GM19372 (cell line): Measurements from ENCODE around the gene TMEM256.
A peak's percentile ranks its signal among the peaks of the same experiment; 100 is the strongest.

Experiments
- ATAC-seq: cut with Tn5 transposase; IDR thresholded peaks from one replicate; pipeline ENCODE4 v1.9.1; 2021; ENCODE audit warnings: mild to moderate bottlenecking, low read depth, moderate library complexity; ENCODE audit not compliant: unreplicated experiment

TMEM256 gene

GRCh38 chr17:7403977-7404736 lies at the start of gene TMEM256:
Gene TMEM256, minus strand, starts transcription at chr17:7404097. Its CDS starts 13 bp downstream, at chr17:7404084.
- ATAC-seq, result peak; percentile 93

- ATAC-seq, result no peak
Measured at GRCh38 chr17:7448461-7448860, 44.6 kb upstream of the TMEM256 start.

- no peak for ATAC-seq
Measured at GRCh38 chr17:7445619-7445968, 41.7 kb upstream of the TMEM256 start.

GRCh38 chr17:7444682-7445618 lies 41.1 kb upstream of the TMEM256 start, which contains the start of gene CHRNB1:
Gene CHRNB1, plus strand, starts transcription at chr17:7445061. Its CDS starts 67 bp downstream, at chr17:7445128.
- no peak for ATAC-seq

- ATAC-seq, result no peak
Measured at GRCh38 chr17:7443499-7444485, 39.9 kb upstream of the TMEM256 start.

- ATAC-seq, result no peak
Measured at GRCh38 chr17:7442142-7442541, 38.2 kb upstream of the TMEM256 start.

GRCh38 chr17:7441266-7441665 lies 37.4 kb upstream of the TMEM256 start:
- no peak for ATAC-seq

GRCh38 chr17:7440834-7441195 lies 36.9 kb upstream of the TMEM256 start:
- no peak for ATAC-seq

- ATAC-seq, result no peak
Measured at GRCh38 chr17:7440113-7440833, 36.4 kb upstream of the TMEM256 start.

GRCh38 chr17:7439462-7440112 lies 35.7 kb upstream of the TMEM256 start, which contains the start of gene FGF11:
Gene FGF11, plus strand, starts transcription at chr17:7439512. Its CDS starts 109 bp downstream, at chr17:7439621.
- no peak for ATAC-seq

- ATAC-seq, result no peak
Measured at GRCh38 chr17:7438656-7439460, 35.0 kb upstream of the TMEM256 start.

GRCh38 chr17:7437950-7438614 lies 34.2 kb upstream of the TMEM256 start:
- ATAC-seq, result no peak

GRCh38 chr17:7437369-7437863 lies 33.5 kb upstream of the TMEM256 start:
- ATAC-seq, result no peak

GRCh38 chr17:7436556-7437368 lies 32.9 kb upstream of the TMEM256 start:
- no peak for ATAC-seq

GRCh38 chr17:7435676-7436555 lies 32.0 kb upstream of the TMEM256 start:
- ATAC-seq, result peak; percentile 3

GRCh38 chr17:7432296-7432695 lies 28.4 kb upstream of the TMEM256 start:
- no peak for ATAC-seq
